Measurements from ENCODE around the gene CSTF1. TPM values are rescaled to one million over a fixed set of nuclear protein-coding genes. Genes with fewer than 3 reads are reported as not detected.

Gene CSTF1
- total and polyA plus RNA-seq, 10 donors, result 9.8 to 45.0 (median 28.5) TPM

GRCh38 chr20:56445130-56445529 lies 52.7 kb downstream of the CSTF1 start:
- 89 to 100% (median 94%) methylated on average over 3 of the region's 3 CpGs for WGBS, 5 donors
- H3K27ac ChIP-seq, result no peak overlapping the region
- intact Hi-C loops (cut with DNase I; ENCODE audit: low total_unique reads), result no loop called here
- H3K4me3 ChIP-seq, result no peak overlapping the region
- no peaks in the 10 kb centered on the region for H3K27me3 ChIP-seq (replicated peaks in 1 of 7)
- peaks cover 11 to 40% (median 25%) of the 10 kb centered on the region in 6 donors for H3K4me1 ChIP-seq
- no peak for DNase-seq
- no peaks in the 10 kb centered on the region for H3K9me3 ChIP-seq
- TF ChIP-seq POLR2A (IDR thresholded peaks at IDR 0.05) (no peak), CTCF (IDR thresholded peaks at IDR 0.05 in 8 of 11, conservative IDR thresholded peaks at IDR 0.05 in 3 of 11) (no peak), POLR2AphosphoS5 (IDR thresholded peaks at IDR 0.05) (no peak)
- H3K36me3 ChIP-seq, result peaks cover 0 to 19% (median 0%) of the 10 kb centered on the region in 6 donors

GRCh38 chr20:56445540-56445939 lies 53.1 kb downstream of the CSTF1 start:
- Histone ChIP-seq H3K4me1 (peaks cover 7 to 36% (median 21%) of the 10 kb centered on the region in 6 donors), H3K36me3 (peaks cover 0 to 23% (median 1%) of the 10 kb centered on the region in 6 donors), H3K27me3 (replicated peaks in 1 of 7) (no peaks in the 10 kb centered on the region), H3K9me3 (no peaks in the 10 kb centered on the region), H3K27ac (no peak overlapping the region), H3K4me3 (no peak overlapping the region)
- no peak for DNase-seq
- intact Hi-C loops (cut with DNase I; ENCODE audit: low total_unique reads), result no loop called here
- WGBS, 5 donors, result 83 to 94% (median 90%) methylated on average over 16 of the region's 16 CpGs
- no peak for TF ChIP-seq POLR2A (IDR thresholded peaks at IDR 0.05)
- TF ChIP-seq CTCF (IDR thresholded peaks at IDR 0.05 in 8 of 11, conservative IDR thresholded peaks at IDR 0.05 in 3 of 11), result no peak
- no peak for TF ChIP-seq POLR2AphosphoS5 (IDR thresholded peaks at IDR 0.05)

- Histone ChIP-seq H3K9me3 (no peaks in the 10 kb centered on the region), H3K27me3 (replicated peaks in 1 of 7) (no peaks in the 10 kb centered on the region), H3K4me1 (peaks cover under 1 to 19% (median 10%) of the 10 kb centered on the region in 6 donors), H3K4me3 (no peak overlapping the region), H3K36me3 (peaks cover 0 to 40% (median 1%) of the 10 kb centered on the region in 6 donors), H3K27ac (no peak overlapping the region)
- TF ChIP-seq POLR2A (IDR thresholded peaks at IDR 0.05) (no peak), CTCF (IDR thresholded peaks at IDR 0.05 in 8 of 11, conservative IDR thresholded peaks at IDR 0.05 in 3 of 11) (no peak), POLR2AphosphoS5 (IDR thresholded peaks at IDR 0.05) (no peak)
- intact Hi-C loops (cut with DNase I; ENCODE audit: low total_unique reads), result no loop called here
- no peak for DNase-seq
These were observed 54.8 kb downstream of the CSTF1 start for GRCh38 chr20:56447227-56447626.

- no peak overlapping the region for H3K4me3 ChIP-seq
- WGBS, 5 donors, result 87 to 96% (median 93%) methylated on average over 5 of the region's 5 CpGs
- intact Hi-C loops (cut with DNase I; ENCODE audit: low total_unique reads), result no loop called here
These were observed 57.0 kb downstream of the CSTF1 start for GRCh38 chr20:56449459-56449858.

More at GRCh38 chr20:56449459-56449858, 57.0 kb downstream of the CSTF1 start:
- Histone ChIP-seq H3K4me1 (peaks cover 0 to 15% (median 2%) of the 10 kb centered on the region in 6 donors), H3K27me3 (replicated peaks in 1 of 7) (no peaks in the 10 kb centered on the region), H3K36me3 (peaks cover 0 to 49% (median 1%) of the 10 kb centered on the region in 6 donors), H3K9me3 (no peaks in the 10 kb centered on the region), H3K27ac (no peak overlapping the region)
- no peak for TF ChIP-seq CTCF (IDR thresholded peaks at IDR 0.05 in 8 of 11, conservative IDR thresholded peaks at IDR 0.05 in 3 of 11)
- no peak for TF ChIP-seq POLR2AphosphoS5 (IDR thresholded peaks at IDR 0.05)
- DNase-seq, result no peak
